ENCODE data around the gene NR1H4.

GRCh38 chr12:100485983-100486382, 12.3 kb downstream of the NR1H4 start:
- TF ChIP-seq CTCF (IDR thresholded peaks at IDR 0.05) (no peak), POLR2AphosphoS5 (IDR thresholded peaks at IDR 0.05) (no peak), POLR2A (IDR thresholded peaks at IDR 0.05) (no peak)

Data from prostate gland (tissue), 2 donors.